Nephron (organoid): ENCODE measurements around the gene NDUFA1.
"Not testable (repeated sequence)": the region's sequence is repeated elsewhere in the genome, so short reads cannot be mapped to it uniquely, and the experiment has no call there.

Experiments used
- H3K27ac Mint-ChIP-seq, 3 experiments: 2 replicates each; pipeline ENCODE4 v1.8.0; 2020; ENCODE audit warnings: mixed read lengths in 3 of 3, mild to moderate bottlenecking in 2 of 3, moderate library complexity in 1 of 3
- H3K27me3 Mint-ChIP-seq: 2 replicates; pipeline ENCODE4 v1.8.0; 2021; ENCODE audit warnings: low read depth, mild to moderate bottlenecking, moderate library complexity, mixed read lengths
- H3K36me3 Mint-ChIP-seq: 2 replicates; pipeline ENCODE4 v1.8.0; 2020; ENCODE audit warnings: low read depth, mixed read lengths
- H3K4me1 Mint-ChIP-seq: 2 replicates; pipeline ENCODE4 v1.8.0; 2020; ENCODE audit warnings: mixed read lengths
- H3K4me3 Mint-ChIP-seq, 3 experiments: 2 replicates each; pipeline ENCODE4 v1.8.0; 2020; ENCODE audit warnings: mild to moderate bottlenecking in 3 of 3, mixed read lengths in 3 of 3, moderate library complexity in 2 of 3
- H3K9me3 Mint-ChIP-seq: 2 replicates; pipeline ENCODE4 v1.8.0; 2020; ENCODE audit warnings: mixed read lengths
- CTCF ChIP-seq, 3 experiments: fragments of 200-600 bp; sonication (generic); IDR thresholded peaks; one replicate each; pipeline ENCODE4 v1.5.0; 2021; ENCODE audit warnings: antibody characterized with exemption in 3 of 3; ENCODE audit not compliant: unreplicated experiment in 3 of 3

The NDUFA1 gene

GRCh38 chrX:119871599-119872395, at the start of gene NDUFA1, which contains the start of gene RNF113A:
NDUFA1 (plus strand) TSS chrX:119871832; CDS start chrX:119871912, 80 bp downstream.
RNF113A (minus strand) TSS chrX:119871733; CDS start chrX:119871613, 120 bp downstream.
- H3K4me1 Mint-ChIP-seq: peaks cover 14% of the 10 kb centered on the region

GRCh38 chrX:119824221-119824620, 47.4 kb upstream of the NDUFA1 start:
- H3K27me3 Mint-ChIP-seq, H3K27ac Mint-ChIP-seq, H3K36me3 Mint-ChIP-seq, H3K9me3 Mint-ChIP-seq, H3K4me1 Mint-ChIP-seq, H3K4me3 Mint-ChIP-seq: not testable (repeated sequence)

More at GRCh38 chrX:119871599-119872395, at the start of gene NDUFA1, which contains the start of gene RNF113A:
- Mint-ChIP-seq H3K36me3 (peaks cover 4% of the 10 kb centered on the region), H3K9me3 (no peaks in the 10 kb centered on the region), H3K4me3 (peak within 1 kb of the TSS; percentile 92 to 95 (median 94)), H3K27ac (peak within 1 kb of the TSS; percentile 71 to 96 (median 75)), H3K27me3 (no peaks in the 10 kb centered on the region)
- TF ChIP-seq CTCF (IDR thresholded peaks at IDR 0.05; ENCODE audit: unreplicated experiment in 3 of 3): no peak

GRCh38 chrX:119826399-119826959, 45.2 kb upstream of the NDUFA1 start:
- Mint-ChIP-seq H3K27me3 (no peaks in the 10 kb centered on the region), H3K27ac (no peak overlapping the region), H3K4me1 (no peaks in the 10 kb centered on the region), H3K9me3 (peaks cover 15% of the 10 kb centered on the region), H3K4me3 (no peak overlapping the region), H3K36me3 (peaks cover 27% of the 10 kb centered on the region)
- TF ChIP-seq CTCF (IDR thresholded peaks at IDR 0.05; ENCODE audit: unreplicated experiment in 3 of 3): no peak

- Mint-ChIP-seq H3K9me3 (peaks cover 12% of the 10 kb centered on the region), H3K4me1 (no peaks in the 10 kb centered on the region), H3K27me3 (no peaks in the 10 kb centered on the region), H3K27ac (no peak overlapping the region), H3K36me3 (peaks cover 33% of the 10 kb centered on the region), H3K4me3 (no peak overlapping the region)
- TF ChIP-seq CTCF (IDR thresholded peaks at IDR 0.05; ENCODE audit: unreplicated experiment in 3 of 3): no peak
These were observed 43.2 kb upstream of the NDUFA1 start for GRCh38 chrX:119828446-119828845.

GRCh38 chrX:119833905-119834304, 37.7 kb upstream of the NDUFA1 start:
- H3K36me3 Mint-ChIP-seq: peaks cover 61% of the 10 kb centered on the region
- no peaks in the 10 kb centered on the region for H3K27me3 Mint-ChIP-seq
- no peak for TF ChIP-seq CTCF (IDR thresholded peaks at IDR 0.05; ENCODE audit: unreplicated experiment in 3 of 3)
- no peak overlapping the region for H3K4me3 Mint-ChIP-seq
- peaks cover 20% of the 10 kb centered on the region for H3K9me3 Mint-ChIP-seq
- H3K4me1 Mint-ChIP-seq: no peaks in the 10 kb centered on the region
- H3K27ac Mint-ChIP-seq: no peak overlapping the region

GRCh38 chrX:119852382-119853353, 19.0 kb upstream of the NDUFA1 start, which contains the start of gene UPF3B:
UPF3B (minus strand) TSS chrX:119852963; CDS start chrX:119852928, 35 bp downstream.
- Mint-ChIP-seq H3K4me3 (peak within 1 kb of the TSS; percentile 98 to 99 (median 98)), H3K27ac (peak within 1 kb of the TSS; percentile 81 to 98 (median 97)), H3K4me1 (peaks cover 19% of the 10 kb centered on the region), H3K36me3 (peaks cover 26% of the 10 kb centered on the region), H3K27me3 (peaks cover under 1% of the 10 kb centered on the region), H3K9me3 (peaks cover 11% of the 10 kb centered on the region)
- TF ChIP-seq CTCF (IDR thresholded peaks at IDR 0.05; ENCODE audit: unreplicated experiment in 3 of 3): no peak
